Measurements from ENCODE around the gene S100A9. TPM values are rescaled to one million over a fixed set of nuclear protein-coding genes. Genes with fewer than 3 reads are reported as not detected.
"Not testable (repeated sequence)": the region's sequence is repeated elsewhere in the genome, so short reads cannot be mapped to it uniquely, and the experiment has no call there.

S100A9 gene
- total RNA-seq, 1 experiment from 2014 or later = not detected

- not testable (repeated sequence) for H3K56ac ChIP-seq (ENCODE audit: insufficient read length, low read depth, low read length); H3K36me3 Mint-ChIP-seq (ENCODE audit: insufficient read depth in 1 of 3, low read depth in 3 of 3); H3K23ac ChIP-seq (ENCODE audit: insufficient read length, low read depth, low read length); H3K4ac ChIP-seq (ENCODE audit: low read depth, low read length); H3K9ac ChIP-seq (ENCODE audit: extremely low read depth, insufficient read length, low read length); H2AFZ ChIP-seq (ENCODE audit: low read length); H4K91ac ChIP-seq (ENCODE audit: insufficient read length, low read depth, low read length); H3K79me1 ChIP-seq (ENCODE audit: insufficient read depth, low read depth, low read length, poor library complexity, severe bottlenecking); H4K8ac ChIP-seq (replicated peaks; ENCODE audit: insufficient read length, low read depth, low read length); H3K18ac ChIP-seq (ENCODE audit: insufficient read length, low read depth, low read length); H2BK5ac ChIP-seq (ENCODE audit: insufficient read length, low read length); H3K4me3 Mint-ChIP-seq; H3K27ac Mint-ChIP-seq; H2BK12ac ChIP-seq (ENCODE audit: insufficient read length, low read depth, low read length); H3K14ac ChIP-seq (ENCODE audit: insufficient read depth, low read length); H3K27ac ChIP-seq (ENCODE audit: insufficient read length, low read depth, low read length); H3K23me2 ChIP-seq (ENCODE audit: insufficient read length, low read depth, low read length, poor library complexity, severe bottlenecking); H4K5ac ChIP-seq (ENCODE audit: insufficient read length, low read depth, low read length); H3K27me3 ChIP-seq (ENCODE audit: insufficient read depth, low read length); H4K20me1 ChIP-seq (ENCODE audit: control insufficient read depth, insufficient read depth, insufficient read length); H2AK5ac ChIP-seq (ENCODE audit: insufficient read length, low read length); H2BK120ac ChIP-seq (ENCODE audit: low read depth, low read length, poor library complexity, severe bottlenecking); H3K4me1 ChIP-seq (ENCODE audit: insufficient read depth, low read length); H3T11ph ChIP-seq (ENCODE audit: low read length); H3K4me2 ChIP-seq (ENCODE audit: insufficient read depth, insufficient read length, low read length); H2BK20ac ChIP-seq (ENCODE audit: low read depth, low read length, poor library complexity, severe bottlenecking); H3K9me3 ChIP-seq (ENCODE audit: control insufficient read depth, low read depth, low read length); H2BK15ac ChIP-seq (ENCODE audit: low read depth, low read length); H3K79me2 ChIP-seq (ENCODE audit: insufficient read depth, low read length); H3K9me3 Mint-ChIP-seq
- no CpG with 5 or more reads among the region's 11 CpGs for WGBS (ENCODE audit: extremely low coverage, insufficient read length, low lambda C conversion rate)
- peak; percentile 23 for DNase-seq
- H3K4me1 Mint-ChIP-seq = peaks cover 1 to 18% of the 10 kb centered on the region in 2 experiments; a peak in 2 of 4 replicates
- peaks cover 60% of the 10 kb centered on the region for H3K27me3 Mint-ChIP-seq (ENCODE audit: low read depth)
Measured at GRCh38 chr1:153407274-153407673, 49.6 kb downstream of the S100A9 start.

Other genes starting within 250 kb of the S100A9 start
- not detected in 2 replicates for gene SPRR2F, start 244.3 kb upstream of the S100A9 start, total RNA-seq (2021)
- not detected in 2 replicates for gene SPRR2G, start 207.0 kb upstream of the S100A9 start, total RNA-seq (2021)
- gene LELP1, start 154.4 kb upstream of the S100A9 start, total RNA-seq (2021) = not detected in 2 replicates
- not detected in 2 replicates for gene PRR9, start 140.3 kb upstream of the S100A9 start, total RNA-seq (2021)
- gene LORICRIN, start 98.2 kb upstream of the S100A9 start, total RNA-seq (2021) = not detected in 2 replicates
- gene PGLYRP3, start 44.9 kb upstream of the S100A9 start, total RNA-seq (2021) = not detected in 2 replicates
- gene PGLYRP4, start 9.0 kb upstream of the S100A9 start, total RNA-seq (2021) = not detected in 2 replicates
- gene S100A12, start 17.8 kb downstream of the S100A9 start, total RNA-seq (2021) = not detected in 2 replicates
- not detected in 2 replicates for gene S100A8, start 33.2 kb downstream of the S100A9 start, total RNA-seq (2021)
- gene S100A7A, start 58.7 kb downstream of the S100A9 start, total RNA-seq (2021) = not detected in 2 replicates
- gene S100A7, start 102.8 kb downstream of the S100A9 start, total RNA-seq (2021) = not detected in 2 replicates
- not detected in 2 replicates for gene S100A6, start 178.1 kb downstream of the S100A9 start, total RNA-seq (2021)
- not detected in 2 replicates for gene S100A5, start 183.1 kb downstream of the S100A9 start, total RNA-seq (2021)
- gene S100A4, start 188.0 kb downstream of the S100A9 start, total RNA-seq (2021) = 9.0 and 9.3 TPM in 2 replicates
- not detected in 2 replicates for gene S100A3, start 191.4 kb downstream of the S100A9 start, total RNA-seq (2021)
- gene S100A2, start 208.0 kb downstream of the S100A9 start, total RNA-seq (2021) = 0.57 and 0.92 TPM in 2 replicates

Measured in H9 (cell line).